H1 (cell line): ENCODE measurements around the gene NDUFA13. TPM values are rescaled to one million over a fixed set of nuclear protein-coding genes. Genes with fewer than 3 reads are reported as not detected.

Experiments
- EZH2 ChIP-seq: fragments of 200-600 bp; sonication (generic); IDR thresholded peaks from 2 replicates; pipeline ENCODE4 v1.7.1; 2012; ENCODE audit warnings: low read depth, mild to moderate bottlenecking, moderate library complexity, low read length, inconsistent platforms; ENCODE audit not compliant: severe bottlenecking
- JUND ChIP-seq: IDR thresholded peaks from 2 replicates; pipeline ENCODE4 v1.6.1; 2011; ENCODE audit warnings: mild to moderate bottlenecking, improper control_type of control experiment, low read length
- KDM4A ChIP-seq: IDR thresholded peaks from one replicate; pipeline ENCODE4 v1.7.1; 2012; ENCODE audit warnings: low read depth, mild to moderate bottlenecking, moderate library complexity, low read length, inconsistent platforms; ENCODE audit not compliant: severe bottlenecking
- MAFK ChIP-seq: IDR thresholded peaks from 2 replicates; pipeline ENCODE4 v1.6.1; 2012; ENCODE audit warnings: low read depth, mild to moderate bottlenecking, improper control_type of control experiment, low read length
- RNF2 ChIP-seq: fragments of 200-900, 300-1000 bp; sonication (generic); IDR thresholded peaks from 2 replicates; pipeline ENCODE4 v1.7.1; 2016; ENCODE audit warnings: borderline replicate concordance, low read depth, mild to moderate bottlenecking, antibody characterized with exemption, low read length; ENCODE audit not compliant: poor library complexity, severe bottlenecking; ENCODE audit errors: missing control alignments
- SIN3A ChIP-seq, 2 experiments: IDR thresholded peaks in 1 of 2; conservative IDR thresholded peaks in 1 of 2; 2 replicates each; pipeline ENCODE4 v1.6.1; 2011 to 2012; ENCODE audit warnings: low read length in 2 of 2, improper control_type of control experiment in 1 of 2, low read depth in 1 of 2, mild to moderate bottlenecking in 1 of 2
- SP1 ChIP-seq: IDR thresholded peaks from 2 replicates; pipeline ENCODE4 v1.6.1; 2011; ENCODE audit warnings: low read depth, low read length
- SRF ChIP-seq: IDR thresholded peaks from 2 replicates; pipeline ENCODE4 v1.6.1; 2011; ENCODE audit warnings: mild to moderate bottlenecking, low read depth, low read length, moderate library complexity
- polyA plus RNA-seq, 7 experiments: library from polyadenylated mRNA; depleted of rRNA in 3 of 7; stranded (reverse) in 5 of 7; unstranded in 2 of 7; fragments of >200 nt in 5 of 7; fragments of 200-250 nt in 2 of 7; gene quantifications; 1 replicate in 5 of 7; 2 replicates in 1 of 7; 4 replicates in 1 of 7; pipeline versions ENCODE4 v1.2.1 to v1.2.3, GENCODE V29; 2011 to 2013; ENCODE audit warnings: missing spikeins in 2 of 7, mixed read lengths in 2 of 7
- total RNA-seq: library from RNA; stranded (reverse); fragmentation: NEBNext Ultra II Directional; extraction: Animal tissue kit (Norgen Biotek cat#: 25700); gene quantifications from 2 replicates; pipeline ENCODE4 v1.2.1, GENCODE V29; 2021

NDUFA13 gene
- total and polyA plus RNA-seq, 2 of the 8 experiments (the other 6 are each of a cell fraction or from before 2014, with no cell fraction given), result 413 to 1,105 TPM

DNA sequence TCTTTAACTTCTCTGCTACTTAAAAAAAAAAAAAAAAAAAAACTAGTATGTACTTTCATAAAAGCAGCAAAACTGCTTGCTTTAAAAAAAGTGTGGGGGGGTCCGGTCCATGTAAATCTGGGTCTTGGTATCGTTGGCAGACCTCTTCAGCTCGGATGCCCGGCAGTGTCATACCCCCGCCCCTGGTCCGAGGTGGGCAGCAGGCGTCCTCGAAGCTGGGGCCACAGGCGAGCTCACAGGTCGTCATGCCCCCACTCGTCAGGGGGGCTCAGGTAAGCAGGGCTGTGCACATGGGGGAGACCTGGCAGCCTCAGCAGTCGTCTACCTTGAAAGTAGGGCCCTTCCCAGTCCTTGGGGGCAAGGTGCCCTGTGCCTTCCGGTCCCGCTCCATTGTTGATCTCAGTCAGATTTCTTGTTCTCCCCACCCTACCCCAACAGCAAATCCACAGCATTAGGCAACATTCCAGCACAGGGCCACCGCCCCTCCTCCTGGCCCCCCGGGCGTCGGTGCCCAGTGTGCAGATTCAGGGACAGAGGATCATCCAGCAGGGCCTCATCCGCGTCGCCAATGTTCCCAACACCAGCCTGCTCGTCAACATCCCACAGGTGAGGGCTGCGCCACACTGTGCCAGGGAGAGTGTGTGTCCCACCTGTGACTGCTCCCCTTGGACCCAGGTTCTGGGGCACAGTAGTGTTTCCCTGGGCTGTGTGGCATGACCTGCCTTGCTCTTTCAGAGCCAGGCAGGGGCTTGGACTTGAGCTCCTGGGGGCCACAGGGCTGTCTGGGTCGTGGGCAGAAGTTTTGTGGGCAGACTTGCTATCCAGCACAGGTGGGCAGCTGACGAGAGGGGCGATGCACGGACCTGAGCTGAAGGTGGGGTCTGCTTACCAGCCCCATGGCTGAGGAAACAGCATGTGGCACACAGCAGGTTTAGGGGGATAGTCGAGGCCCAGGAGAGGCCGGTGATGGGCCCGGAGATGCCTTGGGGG is 20.1 kb upstream of the NDUFA13 start (continued):
- TF ChIP-seq KDM4A, result no peak
- no peak for TF ChIP-seq JUND
- TF ChIP-seq SIN3A (conservative IDR thresholded peaks at IDR 0.05 in 1 of 2, IDR thresholded peaks at IDR 0.05 in 1 of 2; ENCODE audit: low read depth in 1 of 2, low read length in 2 of 2), result no peak
- no peak for TF ChIP-seq SP1
- no peak for TF ChIP-seq SRF
- TF ChIP-seq EZH2, result no peak
- TF ChIP-seq MAFK, result no peak
- TF ChIP-seq RNF2, result no peak
